GM19035 (cell line): ENCODE measurements around the gene CYFIP2.

Source experiments
- ATAC-seq: cut with Tn5 transposase; IDR thresholded peaks from one replicate; pipeline ENCODE4 v1.9.1; 2021; ENCODE audit not compliant: unreplicated experiment

The CYFIP2 gene

DNA sequence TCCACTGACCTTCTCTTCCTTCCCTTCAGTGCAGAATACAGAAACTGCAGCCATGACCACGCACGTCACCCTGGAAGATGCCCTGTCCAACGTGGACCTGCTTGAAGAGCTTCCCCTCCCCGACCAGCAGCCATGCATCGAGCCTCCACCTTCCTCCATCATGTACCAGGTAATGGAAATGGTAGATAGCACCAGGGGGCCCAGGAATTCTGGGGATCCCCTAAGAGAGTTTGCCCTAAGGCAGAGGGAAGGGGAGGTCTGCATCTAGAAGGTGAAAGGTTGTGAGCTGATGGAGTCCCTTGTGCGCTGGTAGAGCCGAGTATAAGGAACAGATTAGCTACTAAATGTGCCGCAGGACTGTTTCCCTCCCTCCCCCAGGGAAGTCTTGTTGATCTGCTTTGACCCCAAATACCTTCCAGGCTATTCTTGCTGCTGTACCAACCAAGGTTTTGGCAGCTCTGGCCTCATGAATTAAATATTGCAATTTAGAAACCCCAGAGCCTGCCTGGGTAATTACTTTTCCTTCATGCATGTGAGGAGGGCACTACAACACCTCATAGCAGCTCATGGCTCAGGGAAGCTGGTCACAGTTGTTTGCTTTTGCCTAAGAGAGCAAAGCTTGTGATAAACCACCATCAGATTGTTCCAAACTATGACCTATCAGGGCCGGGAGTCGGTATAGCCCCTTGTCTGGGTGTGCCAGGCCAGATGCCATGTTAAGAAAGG lies 19.6 kb downstream of the CYFIP2 start:
- no peak for ATAC-seq

DNA sequence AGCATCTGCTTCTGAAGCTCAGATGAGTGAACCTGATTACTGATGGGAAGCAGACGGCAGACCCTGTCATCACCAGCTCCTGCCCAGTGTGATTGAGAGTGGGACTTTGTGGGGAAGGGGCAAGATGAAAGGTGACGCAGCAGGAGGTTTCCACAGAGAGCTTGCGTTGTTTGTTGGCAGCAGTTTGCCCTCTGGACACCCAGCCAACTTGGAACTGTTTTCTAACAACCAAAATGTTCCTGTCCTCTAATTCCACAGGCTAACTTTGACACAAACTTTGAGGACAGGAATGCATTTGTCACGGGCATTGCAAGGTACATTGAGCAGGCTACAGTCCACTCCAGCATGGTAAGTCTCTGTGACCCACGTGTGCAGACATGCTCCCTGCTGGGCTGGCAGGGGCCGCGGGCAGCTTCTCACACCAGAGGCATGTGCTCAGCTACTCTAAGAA lies 20.9 kb downstream of the CYFIP2 start:
- no peak for ATAC-seq

- no peak for ATAC-seq
Observed at GRCh38 chr5:157288405-157289163, 22.7 kb downstream of the CYFIP2 start.

DNA sequence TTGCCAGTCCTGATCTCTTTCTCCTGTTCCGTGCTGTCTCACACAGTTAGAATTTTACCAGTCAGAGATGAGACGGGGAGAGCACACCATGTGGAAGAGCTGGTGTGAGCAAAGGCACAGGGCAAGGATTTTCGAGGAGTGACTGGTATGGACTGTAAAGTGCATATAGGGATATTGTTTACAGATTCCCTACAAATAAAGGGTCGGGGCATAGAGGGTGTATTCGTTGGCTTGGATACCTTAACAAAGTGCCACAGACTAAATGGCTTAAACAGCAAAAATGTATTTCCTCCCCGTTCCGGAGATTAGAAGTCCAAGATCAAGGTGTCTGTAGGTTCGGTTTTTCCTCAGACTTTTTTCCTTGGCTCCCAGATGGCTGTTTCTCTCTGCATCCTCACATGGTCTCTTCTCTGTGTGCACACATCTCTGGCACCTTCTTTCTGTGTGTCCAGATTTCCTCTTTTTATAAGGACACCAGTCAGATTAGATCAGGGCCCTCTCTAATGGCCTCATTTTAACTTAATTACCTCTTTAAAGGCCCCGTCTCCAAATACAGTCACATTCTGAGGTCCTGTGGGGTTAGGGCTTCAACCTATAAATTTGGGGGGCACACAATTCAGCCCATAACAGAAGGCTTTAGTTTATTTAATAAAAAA lies 23.4 kb downstream of the CYFIP2 start:
- ATAC-seq: no peak

DNA sequence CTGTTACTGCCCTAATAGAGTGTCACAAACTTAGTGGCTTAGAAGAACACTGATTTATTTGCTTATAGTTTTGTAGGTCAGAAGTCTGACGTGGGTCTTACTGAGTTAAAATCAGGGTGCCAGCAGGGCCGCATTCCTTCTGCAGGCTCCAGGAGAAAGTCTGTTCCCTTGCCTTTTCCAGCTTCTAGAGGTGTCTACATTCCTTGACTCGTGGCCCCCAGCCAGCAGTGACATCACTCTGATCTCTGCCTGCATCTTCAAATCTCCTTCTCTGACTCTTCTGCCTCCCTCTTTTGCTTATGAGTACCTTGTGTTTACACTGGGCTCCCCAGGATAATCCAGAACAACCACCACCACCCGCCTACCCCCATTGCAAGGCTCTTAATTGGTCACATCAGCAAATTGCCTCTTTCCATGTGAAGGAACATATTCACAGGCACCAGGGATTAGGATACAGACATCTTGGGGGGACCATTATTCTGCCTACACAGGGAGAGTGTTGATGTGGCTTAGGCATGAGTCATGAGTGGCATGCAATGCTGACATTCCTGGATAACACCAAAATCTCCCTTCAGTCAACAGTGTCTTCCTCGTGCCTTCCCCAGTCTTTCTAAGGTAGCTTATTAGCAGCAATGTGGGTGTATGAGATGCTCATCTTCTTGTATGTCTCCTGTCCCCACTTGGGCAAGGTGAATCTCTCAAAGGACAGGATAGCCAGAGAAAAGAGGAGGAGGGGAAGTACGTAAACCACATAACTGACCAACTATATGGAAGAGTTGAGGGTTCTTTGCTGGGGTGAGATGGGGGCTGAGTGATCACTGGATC lies 24.4 kb downstream of the CYFIP2 start:
- no peak for ATAC-seq

GRCh38 chr5:157290981-157291711 lies 25.2 kb downstream of the CYFIP2 start:
- peak; percentile 71 for ATAC-seq

DNA sequence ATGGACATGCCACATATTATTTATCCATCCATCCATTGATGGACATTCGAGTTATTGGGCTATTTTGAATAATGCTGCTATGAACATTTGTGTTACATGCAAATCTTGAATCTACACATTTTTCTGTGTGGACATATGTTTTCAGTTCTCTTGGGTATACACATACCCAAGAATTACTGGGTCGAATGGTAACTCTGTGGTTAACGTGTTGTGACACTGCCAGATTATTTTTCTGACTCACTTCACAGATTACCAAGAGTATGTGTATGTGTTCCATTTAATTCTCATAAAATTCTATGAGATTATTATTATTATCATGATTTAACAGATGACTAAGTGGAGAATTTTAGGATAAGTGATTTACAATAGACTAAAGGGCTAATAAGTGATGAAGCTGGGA lies 26.7 kb downstream of the CYFIP2 start:
- no peak for ATAC-seq

GRCh38 chr5:157294407-157295091 lies 28.6 kb downstream of the CYFIP2 start:
- no peak for ATAC-seq

DNA sequence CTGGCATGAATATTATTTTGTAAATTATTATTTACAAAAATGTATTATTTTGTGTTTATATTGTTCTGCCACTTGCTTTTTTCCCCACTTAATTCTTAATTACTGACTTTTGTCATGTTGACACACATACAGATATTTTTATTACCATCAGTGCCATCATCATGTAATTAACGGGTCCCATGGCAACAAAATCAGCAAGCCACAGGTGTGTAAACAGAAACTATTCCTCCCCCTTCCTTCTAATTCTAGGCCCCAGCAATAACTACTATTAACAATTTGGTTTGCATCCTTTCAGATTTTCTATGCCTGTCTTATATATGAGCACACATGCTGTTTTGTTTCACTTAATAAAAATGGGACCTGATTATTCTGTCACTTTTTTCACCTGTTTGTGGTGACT lies 29.3 kb downstream of the CYFIP2 start:
- ATAC-seq: no peak

DNA sequence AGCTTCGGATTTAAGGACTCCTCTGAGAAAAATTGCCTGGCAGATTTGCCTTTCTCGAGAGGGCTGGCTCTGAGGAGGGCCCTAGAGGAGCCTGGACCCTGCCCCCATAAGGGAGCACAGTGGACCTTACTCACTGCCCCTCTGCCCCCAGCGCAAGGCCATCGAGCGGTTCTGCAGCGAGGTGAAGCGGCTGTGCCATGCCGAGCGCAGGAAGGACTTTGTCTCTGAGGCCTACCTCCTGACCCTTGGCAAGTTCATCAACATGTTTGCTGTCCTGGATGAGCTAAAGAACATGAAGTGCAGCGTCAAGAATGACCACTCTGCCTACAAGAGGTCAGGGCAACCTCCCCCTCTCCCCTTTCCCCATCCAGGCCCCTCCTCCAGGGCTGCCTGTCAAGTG lies 34.6 kb downstream of the CYFIP2 start:
- no peak for ATAC-seq

- no peak for ATAC-seq
Observed at GRCh38 chr5:157301066-157301465, 35.1 kb downstream of the CYFIP2 start.

DNA sequence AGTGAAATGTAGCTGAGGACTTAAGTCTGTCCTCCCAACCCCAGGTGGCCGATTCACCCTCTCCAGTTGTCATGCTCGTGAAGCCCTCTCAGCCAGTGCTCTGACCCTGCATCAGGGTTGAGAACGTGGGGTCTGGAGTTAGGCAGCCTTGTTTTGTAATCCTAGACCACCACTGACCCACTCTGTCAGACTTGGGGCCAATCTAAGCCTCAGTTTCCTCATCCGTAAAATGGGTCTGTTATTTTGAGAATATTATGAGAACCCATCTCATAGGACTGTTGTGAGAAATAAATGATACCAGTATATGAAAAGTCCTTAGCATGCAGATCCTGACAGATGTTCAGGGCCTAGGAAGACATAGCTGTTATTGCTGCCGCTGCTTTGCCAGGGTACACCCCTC lies 37.1 kb downstream of the CYFIP2 start:
- ATAC-seq: no peak

DNA sequence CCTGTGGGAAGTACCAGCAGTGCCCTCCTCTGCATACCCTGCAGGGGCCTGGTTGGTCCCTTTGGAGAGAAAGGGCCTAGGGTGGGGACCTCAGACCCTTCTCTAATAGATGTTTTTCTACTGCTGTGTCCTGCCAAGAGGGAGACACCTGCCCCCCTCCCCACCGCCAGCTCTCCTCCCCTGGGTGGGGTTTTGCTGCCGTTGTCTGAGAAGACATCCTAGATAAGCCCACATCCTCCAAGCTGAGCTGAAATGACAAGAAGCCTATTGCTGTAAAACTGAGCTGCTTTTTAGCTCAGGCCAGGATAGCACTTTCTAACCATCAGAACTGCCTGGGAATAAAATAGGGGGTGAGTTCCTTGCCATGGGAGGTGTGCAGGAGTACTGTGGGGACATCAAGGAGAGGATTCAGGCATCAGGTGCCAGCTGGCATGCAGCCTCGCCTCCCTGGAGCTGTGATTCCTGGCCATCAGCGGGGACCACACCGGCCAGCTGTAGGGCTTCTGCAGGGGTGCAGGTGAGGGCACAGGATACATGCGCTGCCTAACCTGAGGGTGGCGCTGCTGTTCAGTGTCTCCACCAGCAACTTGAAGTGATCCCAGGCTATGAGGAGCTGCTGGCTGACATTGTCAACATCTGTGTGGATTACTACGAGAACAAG lies 37.9 kb downstream of the CYFIP2 start:
- no peak for ATAC-seq

- ATAC-seq: no peak
Observed at GRCh38 chr5:157306081-157306480, 40.2 kb downstream of the CYFIP2 start.

GRCh38 chr5:157306692-157307471 lies 41.0 kb downstream of the CYFIP2 start:
- no peak for ATAC-seq

- peak; percentile 41 for ATAC-seq
Observed at GRCh38 chr5:157308836-157309465, 43.0 kb downstream of the CYFIP2 start.

- ATAC-seq: no peak
Observed at GRCh38 chr5:157309796-157310195, 43.9 kb downstream of the CYFIP2 start.

- no peak for ATAC-seq
Observed at GRCh38 chr5:157311595-157311994, 45.7 kb downstream of the CYFIP2 start.
